ENCODE data around the gene MAPRE2. TPM values are rescaled to one million over a fixed set of nuclear protein-coding genes. Genes with fewer than 3 reads are reported as not detected.

Gene MAPRE2
- total and polyA plus RNA-seq, 7 donors: 3.3 to 83.4 (median 57.3) TPM

DNA sequence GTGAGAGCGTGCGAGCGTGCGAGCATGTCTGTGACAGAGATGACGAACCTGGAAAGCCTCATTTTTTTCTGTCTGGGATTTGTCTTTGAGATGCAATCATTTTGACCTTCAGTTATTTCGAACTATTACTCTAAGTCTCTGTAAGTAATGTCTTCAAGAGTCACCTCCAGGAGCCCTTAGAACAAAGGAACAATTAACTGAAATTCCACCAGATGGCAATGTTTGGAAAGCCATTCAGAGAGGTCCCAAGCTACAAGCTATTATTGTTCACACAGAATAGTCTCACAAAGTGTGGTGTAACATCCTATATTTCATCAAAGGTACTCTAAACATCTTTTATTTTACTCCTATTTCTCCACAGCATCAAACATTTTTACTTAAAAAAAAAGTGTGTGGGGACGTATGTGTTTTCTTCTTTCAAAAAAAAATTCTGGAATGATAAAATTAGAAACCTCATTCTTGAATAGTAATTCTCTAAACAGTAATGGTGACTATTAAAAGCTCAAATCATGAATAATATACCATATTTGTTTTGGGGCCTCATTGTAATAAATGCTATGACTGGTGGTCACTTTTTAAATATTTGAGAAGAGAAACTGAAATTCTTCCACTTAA, 35.1 kb upstream of the MAPRE2 start:
- intact Hi-C loops (cut with DNase I): loop anchor here (2.0 kb wide), 2 partner anchors 137 to 139 kb away; no protein-coding TSS in a partner anchor
- DNase-seq (no peak), ATAC-seq (peak; percentile 72 to 94 (median 85))
- Histone ChIP-seq H3K27me3 (ENCODE audit: insufficient read depth in 3 of 3, low read length in 2 of 3) (no peaks in the 10 kb centered on the region), H3K9me3 (no peaks in the 10 kb centered on the region), H3K4me1 (peaks cover 13% of the 10 kb centered on the region), H3K27ac (no peak overlapping the region), H3K4me3 (no peak overlapping the region), H3K36me3 (ENCODE audit: insufficient read depth in 1 of 2, low read depth in 1 of 2) (peaks cover 0 to 18% of the 10 kb centered on the region in 2 donors)
- WGBS, 3 donors: 65 to 75% (median 67%) methylated on average over 7 of the region's 7 CpGs
- TF ChIP-seq, protein P1, sequence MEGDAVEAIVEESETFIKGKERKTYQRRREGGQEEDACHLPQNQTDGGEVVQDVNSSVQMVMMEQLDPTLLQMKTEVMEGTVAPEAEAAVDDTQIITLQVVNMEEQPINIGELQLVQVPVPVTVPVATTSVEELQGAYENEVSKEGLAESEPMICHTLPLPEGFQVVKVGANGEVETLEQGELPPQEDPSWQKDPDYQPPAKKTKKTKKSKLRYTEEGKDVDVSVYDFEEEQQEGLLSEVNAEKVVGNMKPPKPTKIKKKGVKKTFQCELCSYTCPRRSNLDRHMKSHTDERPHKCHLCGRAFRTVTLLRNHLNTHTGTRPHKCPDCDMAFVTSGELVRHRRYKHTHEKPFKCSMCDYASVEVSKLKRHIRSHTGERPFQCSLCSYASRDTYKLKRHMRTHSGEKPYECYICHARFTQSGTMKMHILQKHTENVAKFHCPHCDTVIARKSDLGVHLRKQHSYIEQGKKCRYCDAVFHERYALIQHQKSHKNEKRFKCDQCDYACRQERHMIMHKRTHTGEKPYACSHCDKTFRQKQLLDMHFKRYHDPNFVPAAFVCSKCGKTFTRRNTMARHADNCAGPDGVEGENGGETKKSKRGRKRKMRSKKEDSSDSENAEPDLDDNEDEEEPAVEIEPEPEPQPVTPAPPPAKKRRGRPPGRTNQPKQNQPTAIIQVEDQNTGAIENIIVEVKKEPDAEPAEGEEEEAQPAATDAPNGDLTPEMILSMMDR (IDR thresholded peaks at IDR 0.05): peak; percentile 70

DNA sequence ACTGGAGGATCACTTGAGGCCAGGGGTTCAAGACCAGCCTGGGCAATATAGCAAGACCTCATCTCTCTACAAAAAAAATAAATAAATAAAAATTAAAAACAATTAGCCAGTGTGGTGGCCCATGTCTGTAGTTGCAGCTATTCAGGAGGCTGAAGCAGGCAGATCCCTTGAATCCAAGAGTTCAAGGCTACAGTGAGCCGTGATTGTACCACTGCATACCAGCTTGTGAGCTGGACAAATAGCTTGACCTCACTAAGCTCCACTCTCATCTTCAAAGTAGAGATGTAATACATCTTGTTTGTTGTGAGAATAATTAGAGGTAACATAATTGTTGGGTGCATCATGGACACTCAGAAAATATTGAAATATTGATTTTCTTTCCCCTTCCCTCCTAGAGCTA, 31.1 kb upstream of the MAPRE2 start:
- no peaks in the 10 kb centered on the region for H3K9me3 ChIP-seq
- no peak overlapping the region for H3K4me3 ChIP-seq
- H3K4me1 ChIP-seq: peaks cover 18% of the 10 kb centered on the region
- DNase-seq (no peak), ATAC-seq (no peak)
- intact Hi-C loops (cut with DNase I): loop anchor here in 1 of 2 donors (10.0 kb wide), 1 partner anchor 335 kb away; the partner anchor contains the start of gene ZNF24
- TF ChIP-seq, protein P1 (IDR thresholded peaks at IDR 0.05): no peak
- WGBS, 3 donors: 95 to 100% (median 96%) methylated on average over 1 of the region's 1 CpG
- H3K27ac ChIP-seq: no peak overlapping the region
- no peaks in the 10 kb centered on the region for H3K27me3 ChIP-seq (ENCODE audit: insufficient read depth in 3 of 3, low read length in 2 of 3)
- H3K36me3 ChIP-seq (ENCODE audit: insufficient read depth in 1 of 2, low read depth in 1 of 2): peaks cover 0 to 18% of the 10 kb centered on the region in 2 donors

DNA sequence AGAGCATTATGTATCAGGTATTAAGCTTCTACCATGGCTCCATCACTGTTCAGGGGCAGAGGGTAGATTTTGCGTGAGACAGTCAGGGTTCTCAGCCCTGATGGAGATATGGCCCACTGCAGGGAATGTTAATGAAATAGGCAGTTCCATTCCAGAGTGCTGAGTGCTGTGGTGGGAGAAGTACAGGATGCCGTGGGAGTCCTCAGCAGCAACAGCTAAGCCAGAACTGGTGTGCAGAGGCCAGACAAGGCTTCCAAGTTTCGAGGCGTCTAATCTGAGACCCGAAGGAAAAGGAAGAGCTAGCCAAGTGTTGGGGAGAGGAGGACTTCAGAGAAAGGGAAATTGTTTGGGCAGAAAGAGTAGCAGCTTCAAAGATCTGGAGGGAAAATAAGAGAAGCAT, 30.2 kb upstream of the MAPRE2 start:
- WGBS, 3 donors: 31 to 59% (median 39%) methylated on average over 5 of the region's 5 CpGs
- peaks cover 0 to 18% of the 10 kb centered on the region in 2 donors for H3K36me3 ChIP-seq (ENCODE audit: insufficient read depth in 1 of 2, low read depth in 1 of 2)
- H3K27ac ChIP-seq: no peak overlapping the region
- DNase-seq (no peak), ATAC-seq (no peak)
- intact Hi-C loops (cut with DNase I): loop anchor here in 1 of 2 donors (10.0 kb wide), 1 partner anchor 334 kb away; the partner anchor contains the start of gene ZNF24
- no peak overlapping the region for H3K4me3 ChIP-seq
- TF ChIP-seq, protein P1 (IDR thresholded peaks at IDR 0.05): no peak
- no peaks in the 10 kb centered on the region for H3K9me3 ChIP-seq
- peaks cover 20% of the 10 kb centered on the region for H3K4me1 ChIP-seq
- no peaks in the 10 kb centered on the region for H3K27me3 ChIP-seq (ENCODE audit: insufficient read depth in 3 of 3, low read length in 2 of 3)

DNA sequence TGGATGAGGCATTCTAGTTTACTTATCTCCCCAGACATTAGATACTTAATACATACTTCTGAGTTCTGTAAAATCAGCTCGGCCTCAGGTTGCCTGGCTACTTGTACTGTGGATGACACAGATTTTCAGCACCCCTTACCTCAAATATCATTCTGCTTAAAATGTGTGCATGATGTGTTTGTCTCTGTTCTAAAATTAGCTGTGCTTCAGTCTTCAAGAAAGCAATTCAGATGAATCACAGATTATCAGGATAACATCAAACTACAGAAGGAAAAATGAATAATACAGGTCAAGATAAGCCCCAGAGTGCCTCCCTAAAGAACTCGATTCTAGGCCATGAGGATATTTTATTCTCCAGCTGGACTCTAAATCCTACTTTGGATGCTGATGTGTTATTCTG, 21.3 kb upstream of the MAPRE2 start:
- WGBS, 3 donors: 27 to 37% (median 28%) methylated on average over 2 of the region's 2 CpGs
- Histone ChIP-seq H3K27ac (peak overlapping the region; percentile 72), H3K9me3 (no peaks in the 10 kb centered on the region), H3K36me3 (ENCODE audit: insufficient read depth in 1 of 2, low read depth in 1 of 2) (no peaks in the 10 kb centered on the region), H3K4me3 (no peak overlapping the region), H3K4me1 (peaks cover 62% of the 10 kb centered on the region), H3K27me3 (ENCODE audit: insufficient read depth in 3 of 3, low read length in 2 of 3) (no peaks in the 10 kb centered on the region)
- DNase-seq (no peak), ATAC-seq (peak; percentile 73 to 87 (median 80))
- intact Hi-C loops (cut with DNase I): loop anchor here in 1 of 2 donors (10.0 kb wide), 1 partner anchor 325 kb away; the partner anchor contains the start of gene ZNF24
- TF ChIP-seq, protein P1 (IDR thresholded peaks at IDR 0.05): no peak

Data from psoas muscle (tissue), 8 donors.